CD4-positive, alpha-beta T cell treated with Interleukin-1 beta for 1 hour (primary cell): ENCODE results near the gene CCRL2.
"Not testable (repeated sequence)": the region's sequence is repeated elsewhere in the genome, so short reads cannot be mapped to it uniquely, and the experiment has no call there.

Experiments used
- DNase-seq, 2 donors: peaks; one replicate each; pipeline ENCODE4 v3.0.0-alpha.2; 2020 to 2022

CCRL2 gene

GRCh38 chr3:46380471-46381221 lies 26.4 kb upstream of the CCRL2 start:
- no peak for DNase-seq

DNA sequence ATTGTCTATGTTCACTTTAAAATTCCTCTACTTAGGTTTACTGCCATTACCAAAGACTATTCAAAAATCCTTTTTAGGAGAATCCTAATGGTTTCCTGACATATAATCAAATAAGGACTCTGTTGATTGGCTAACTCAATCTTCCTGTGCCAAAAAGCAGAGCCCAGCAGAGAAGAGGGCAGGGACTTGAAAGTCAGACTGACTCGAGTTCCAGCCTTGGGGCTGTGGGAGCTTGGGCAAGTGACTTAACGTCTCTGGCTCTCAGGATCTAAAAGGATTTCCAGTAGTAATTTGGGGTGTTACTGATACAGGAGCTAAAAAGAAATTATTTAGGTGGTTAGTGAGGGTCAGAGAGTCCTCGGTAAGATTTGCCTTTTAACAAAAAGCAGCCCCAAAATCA lies 25.4 kb upstream of the CCRL2 start:
- DNase-seq = no peak

- no peak for DNase-seq
Measured at GRCh38 chr3:46383211-46383950, 23.7 kb upstream of the CCRL2 start.

DNA sequence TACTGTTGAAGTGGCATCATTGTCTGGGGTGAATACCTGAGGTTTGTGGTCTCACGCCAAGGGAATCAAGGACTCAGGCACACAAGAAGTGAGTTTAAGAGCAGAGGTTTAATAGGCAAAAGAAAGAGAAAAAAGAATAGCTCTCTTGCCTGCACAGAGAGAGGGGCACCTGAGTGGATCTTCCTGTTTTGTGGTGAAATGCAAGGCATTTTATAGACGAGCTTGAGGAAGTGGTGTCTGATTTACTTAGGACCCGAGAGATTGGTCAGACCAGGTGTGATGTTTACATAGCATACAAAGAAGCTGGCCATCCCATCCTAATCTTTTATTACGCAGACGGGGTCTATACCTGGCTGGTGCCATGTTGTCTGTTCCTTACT lies 23.1 kb upstream of the CCRL2 start:
- DNase-seq = no peak

DNA sequence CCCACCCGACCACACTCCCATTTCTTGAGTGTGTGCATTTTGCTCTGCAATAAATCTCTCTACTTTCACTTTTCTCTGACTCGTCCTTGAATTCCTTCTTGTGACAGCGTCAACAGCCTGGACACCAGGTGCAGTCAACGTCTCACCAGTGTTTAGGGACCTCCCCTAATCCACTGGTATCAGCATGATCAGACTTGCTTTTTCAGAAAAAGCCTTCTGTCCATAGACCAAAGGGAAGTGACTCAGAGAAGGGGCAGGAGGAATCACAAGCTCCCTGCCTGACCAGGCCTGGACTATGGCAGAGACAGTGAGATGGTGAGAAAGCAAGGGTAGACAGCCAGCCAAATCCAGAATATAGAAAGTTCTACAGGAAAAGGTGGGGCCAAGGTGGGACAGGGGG lies 20.9 kb upstream of the CCRL2 start:
- no peak for DNase-seq

DNA sequence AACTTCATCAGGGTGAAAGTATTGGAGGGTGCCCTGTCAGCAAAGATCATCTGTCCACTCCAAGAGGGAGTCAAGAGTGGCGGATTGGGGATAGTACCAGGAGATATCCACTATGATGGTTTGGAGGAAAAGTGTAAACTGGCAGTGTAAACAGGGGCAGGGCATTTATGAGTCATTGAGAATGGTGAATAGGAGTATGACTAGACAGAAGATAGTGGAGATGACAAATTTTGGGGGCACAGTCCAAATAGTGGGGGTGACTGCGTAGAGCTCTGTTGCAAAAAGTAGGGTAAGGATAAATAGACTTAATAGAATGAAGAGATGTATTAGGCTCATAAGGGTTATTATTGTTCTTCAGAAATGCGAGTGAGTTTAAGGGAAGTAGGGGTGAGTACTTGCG lies 18.2 kb upstream of the CCRL2 start:
- DNase-seq = not testable (repeated sequence)

GRCh38 chr3:46389306-46389705 lies 17.8 kb upstream of the CCRL2 start:
- DNase-seq = no peak

GRCh38 chr3:46391526-46391925 lies 15.5 kb upstream of the CCRL2 start:
- DNase-seq = not testable (repeated sequence)

GRCh38 chr3:46393011-46393410 lies 14.0 kb upstream of the CCRL2 start:
- DNase-seq = no peak

DNA sequence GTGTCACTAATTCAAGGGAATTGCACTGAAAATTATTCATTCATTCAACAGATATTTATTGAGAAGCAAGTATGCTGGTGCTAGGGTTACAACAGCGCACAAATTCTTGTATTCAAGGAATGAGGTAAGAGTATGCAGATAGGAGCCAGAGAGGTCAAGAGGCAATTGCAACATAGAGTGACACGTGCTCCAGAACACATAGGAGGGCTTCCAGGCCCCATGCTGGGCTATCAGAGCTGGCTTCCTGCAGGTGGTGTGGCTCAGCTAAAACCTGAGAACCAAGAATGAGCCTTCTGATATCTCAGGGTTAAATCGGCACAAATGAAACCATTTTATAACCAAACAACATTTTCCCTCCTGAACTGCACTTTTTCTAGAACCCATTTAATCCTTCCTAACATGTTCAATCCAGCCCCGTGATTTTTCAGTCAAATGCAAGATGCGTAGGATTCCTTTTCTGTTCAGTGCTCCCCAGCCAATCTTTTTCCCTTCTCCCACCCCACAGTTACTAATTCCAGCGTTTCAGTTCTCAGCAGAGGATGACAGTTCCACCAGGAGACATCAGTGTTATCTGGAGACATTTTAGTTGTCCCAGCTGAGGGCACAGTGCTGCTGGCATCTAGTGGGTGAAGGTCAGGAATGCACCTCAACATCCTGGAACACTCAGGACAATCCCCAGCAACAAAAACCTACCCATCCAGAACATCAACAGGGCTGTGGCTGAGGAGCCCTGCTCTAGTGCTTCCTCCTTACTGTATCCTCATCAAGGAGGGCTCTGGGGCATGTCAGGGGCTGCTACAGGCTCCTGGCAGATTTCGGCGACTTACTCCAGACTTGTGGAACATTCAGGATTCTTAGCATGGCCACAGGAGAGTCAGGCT lies 13.3 kb upstream of the CCRL2 start:
- no peak for DNase-seq

DNA sequence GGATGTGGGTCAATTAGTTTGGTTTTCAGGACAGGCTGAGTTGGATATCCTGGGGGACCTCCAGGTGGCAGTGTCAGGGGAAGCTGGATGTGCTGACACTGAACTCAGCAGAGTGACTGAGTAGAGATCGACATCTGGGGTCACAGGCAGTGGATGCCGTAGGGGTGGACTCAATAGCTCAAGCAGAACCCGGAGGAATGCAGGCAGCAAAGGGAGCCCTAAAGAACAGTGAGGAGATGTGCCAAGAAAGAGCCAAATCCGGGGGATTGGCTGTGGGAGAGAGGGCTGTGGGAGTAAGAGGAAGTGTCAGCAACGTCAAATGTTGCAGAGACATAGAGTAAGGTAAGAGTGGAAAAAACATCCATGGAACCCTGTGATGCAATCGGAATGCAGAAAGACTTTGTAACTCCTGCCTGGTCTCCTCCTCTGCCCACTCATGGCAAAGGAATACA lies 11.8 kb upstream of the CCRL2 start:
- DNase-seq = no peak

GRCh38 chr3:46395766-46396530 lies 11.1 kb upstream of the CCRL2 start:
- DNase-seq = peak in 1 of 2 donors; percentile 36

DNA sequence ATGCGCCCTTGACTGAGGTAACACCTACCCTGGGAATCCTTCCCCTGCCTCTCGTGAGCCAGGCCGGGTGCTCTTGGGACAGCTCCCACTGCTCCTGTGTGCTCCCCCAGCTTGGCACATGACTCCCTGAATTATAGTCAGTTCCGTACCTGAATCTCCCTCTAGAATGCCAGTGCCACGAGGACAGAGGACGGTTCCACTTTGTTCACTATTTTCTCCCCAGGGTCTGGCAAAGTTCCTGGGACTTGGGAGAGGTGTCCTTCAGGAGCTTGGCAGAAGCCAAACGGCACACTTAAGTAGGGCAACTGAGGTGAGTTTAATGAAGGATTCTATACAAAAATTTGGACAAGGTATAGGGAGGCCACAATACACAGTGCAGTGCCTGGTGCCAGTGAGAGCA lies 9.9 kb upstream of the CCRL2 start:
- DNase-seq = no peak

DNA sequence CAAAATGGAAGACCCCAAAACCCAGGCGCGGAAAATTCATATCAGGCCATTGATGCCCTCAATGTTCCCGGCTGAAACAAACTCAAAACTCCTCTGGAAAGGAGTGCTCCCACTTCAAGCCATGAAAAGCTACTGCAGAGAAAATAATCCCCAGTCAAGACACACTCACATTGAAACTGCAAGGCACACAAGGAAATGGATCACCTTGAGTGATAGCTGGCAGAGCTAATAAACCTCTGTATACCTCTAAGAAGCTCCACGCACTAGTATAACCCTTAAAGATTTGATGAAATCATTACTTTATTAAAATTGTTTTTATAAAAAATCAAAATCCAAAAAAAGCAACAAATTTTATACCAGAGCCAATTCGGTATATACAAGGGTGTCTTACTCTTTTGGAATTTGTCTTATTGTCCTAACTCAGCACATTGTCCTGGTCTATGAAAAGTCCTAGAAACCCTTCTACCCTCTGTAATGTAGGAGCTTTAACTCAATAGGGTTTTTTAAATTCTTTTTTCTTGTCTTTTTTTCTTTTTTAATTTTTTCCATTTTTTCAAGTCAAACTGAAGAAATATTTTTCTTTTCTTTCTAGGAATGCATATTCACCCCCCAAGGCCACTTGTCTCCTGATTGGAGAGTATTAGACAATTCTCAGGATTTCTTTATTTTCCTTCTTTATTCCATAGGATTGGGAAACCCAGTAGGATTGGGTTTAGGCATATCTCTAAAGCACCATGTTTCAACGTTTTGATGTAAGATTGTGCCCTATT lies 8.7 kb upstream of the CCRL2 start:
- DNase-seq = no peak

DNA sequence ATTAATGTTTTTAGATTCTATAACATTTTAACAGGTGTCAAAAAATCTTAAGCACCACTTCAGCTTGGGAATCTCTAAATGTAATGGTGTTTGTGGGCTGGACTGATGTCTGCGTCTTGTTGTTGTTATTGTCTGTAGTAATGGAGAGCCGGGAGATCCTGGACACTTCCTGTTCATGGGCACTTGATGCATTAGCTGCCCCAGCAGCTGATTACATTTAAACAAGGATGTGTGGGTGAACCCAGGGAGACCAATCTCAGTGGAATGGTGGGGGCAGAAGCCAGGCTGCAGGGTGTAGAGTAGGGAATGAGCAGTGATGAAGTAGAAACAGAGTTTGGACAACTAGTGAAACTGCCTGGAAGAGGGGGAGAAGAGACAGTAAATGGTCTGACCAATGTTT lies 8.0 kb upstream of the CCRL2 start:
- DNase-seq = no peak

DNA sequence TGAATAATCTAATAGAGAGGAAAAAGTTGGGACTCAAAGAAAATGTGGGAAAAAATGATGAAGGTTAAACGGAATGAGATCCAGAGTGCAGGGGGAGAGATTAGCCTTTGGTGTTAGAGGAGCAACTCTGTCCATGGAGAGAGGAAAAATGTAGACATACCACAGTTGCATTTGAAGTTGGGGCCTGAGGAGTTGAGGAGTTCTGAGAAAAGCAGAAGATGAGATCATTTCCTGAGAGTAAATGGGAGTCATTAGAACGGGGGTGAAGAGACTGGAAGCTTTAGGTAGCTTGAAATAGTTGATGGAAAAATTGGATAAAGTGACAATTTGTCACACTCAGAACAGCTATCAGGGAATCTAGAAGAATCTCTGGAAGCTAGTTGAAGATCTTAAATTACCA lies 7.5 kb upstream of the CCRL2 start:
- no peak for DNase-seq

DNA sequence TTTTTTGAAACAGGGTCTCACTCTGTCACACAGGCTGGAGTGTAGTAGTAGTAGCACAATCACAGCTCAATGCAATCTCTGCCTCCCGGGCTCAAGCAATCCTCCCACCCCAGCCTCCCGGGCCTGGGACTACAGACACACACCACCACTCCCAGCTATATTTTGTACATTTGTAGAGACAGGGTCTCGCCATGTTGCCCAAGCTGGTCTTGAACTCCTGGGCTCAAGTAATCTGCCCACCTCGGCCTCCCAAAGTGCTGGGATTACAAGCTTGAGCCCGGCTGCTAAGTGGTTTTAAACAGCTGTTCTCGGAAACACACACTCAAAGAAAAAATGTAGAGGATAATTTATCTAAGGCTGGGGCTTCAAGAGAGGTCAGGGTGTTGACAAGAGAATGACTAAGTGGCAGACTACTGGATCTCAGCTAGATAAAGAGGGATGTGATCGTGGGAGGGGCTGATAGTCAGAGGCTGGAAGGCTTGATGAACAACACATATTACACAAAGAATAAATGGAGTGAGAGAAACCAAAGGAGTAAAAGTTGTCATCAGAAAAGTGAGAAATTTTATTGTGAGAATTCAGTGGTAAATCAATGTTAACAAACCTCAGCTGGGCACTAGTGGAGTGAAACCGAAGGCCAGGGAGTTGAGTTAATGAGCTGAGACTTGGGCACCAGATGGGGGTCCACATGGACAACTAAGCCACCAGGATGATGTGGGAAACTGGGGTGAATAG lies 6.9 kb upstream of the CCRL2 start:
- DNase-seq = no peak

DNA sequence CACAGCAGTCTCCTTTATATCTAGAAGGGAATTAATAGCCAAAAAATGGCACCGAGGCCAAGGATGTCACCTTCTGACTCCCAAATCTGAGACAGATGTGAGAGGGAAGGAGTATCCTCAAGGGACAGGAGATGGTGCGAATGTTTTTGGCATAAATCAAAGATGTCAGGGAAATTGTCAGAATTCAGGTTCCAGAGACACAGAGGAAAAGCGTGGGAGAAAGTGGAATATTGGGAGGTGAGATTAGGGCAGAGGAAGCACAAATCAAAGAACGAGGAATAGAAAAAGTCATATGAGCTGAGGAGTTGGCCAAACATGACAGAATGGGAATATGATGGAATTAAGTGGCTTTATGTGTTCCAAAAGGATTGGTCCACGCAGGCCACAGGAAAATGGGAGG lies 6.2 kb upstream of the CCRL2 start:
- DNase-seq = no peak

GRCh38 chr3:46401579-46401978 lies 5.5 kb upstream of the CCRL2 start:
- no peak for DNase-seq

GRCh38 chr3:46402902-46403301 lies 4.2 kb upstream of the CCRL2 start:
- not testable (repeated sequence) for DNase-seq
